B cell (primary cell): ENCODE results near the gene PLEKHA7. TPM values are rescaled to one million over a fixed set of nuclear protein-coding genes. Genes with fewer than 3 reads are reported as not detected.

Experiments used
- ATAC-seq: fragments of 200-7000 bp; cut with Tn5 transposase; one replicate; pipeline ENCODE4 v1.10.0; 2021; ENCODE audit warnings: low read depth, mild to moderate bottlenecking, moderate number of reproducible peaks, moderate library complexity
- CTCF ChIA-PET: fragments of 350-600 bp; sonication (Branson Sonifier 250); formaldehyde crosslinking; loops from one replicate; lab custom pipeline; 2021; ENCODE audit warnings: antibody characterized with exemption, inconsistent platforms; lab: Charles Lee
- POLR2A ChIA-PET: fragments of 350-600 bp; sonication (Branson Sonifier 250); formaldehyde crosslinking; loops from one replicate; lab custom pipeline; 2021; ENCODE audit warnings: antibody characterized with exemption; lab: Charles Lee
- DNase-seq: peaks from one replicate; pipeline ENCODE4 v3.0.0; 2013
- H2AFZ ChIP-seq: 2 replicates; pipeline ENCODE4 v1.6.1; 2012; ENCODE audit warnings: mild to moderate bottlenecking, low read depth, low read length; ENCODE audit not compliant: insufficient read depth, poor library complexity, severe bottlenecking
- H3K27ac ChIP-seq, 2 donors: 1 replicate in 1 of 2; 2 replicates in 1 of 2; pipeline ENCODE4 v1.5.1; 2012 to 2013; ENCODE audit warnings: low read length in 2 of 2, mild to moderate bottlenecking in 2 of 2, moderate library complexity in 1 of 2
- H3K27me3 ChIP-seq, 4 experiments: fragments of 200-600 bp in 1 of 4; sonication (generic) in 1 of 4; replicated peaks in 1 of 4; 1 replicate in 2 of 4; 2 replicates in 2 of 4; pipeline versions ENCODE4 v1.6.1 to v1.7.0; 2013 to 2016; ENCODE audit warnings: low read length in 3 of 4, mild to moderate bottlenecking in 2 of 4, mixed read lengths in 1 of 4, moderate library complexity in 1 of 4; ENCODE audit not compliant: insufficient read depth in 4 of 4, control insufficient read depth in 3 of 4; ENCODE audit errors: control extremely low read depth in 1 of 4
- H3K36me3 ChIP-seq, 2 experiments: replicated peaks in 1 of 2; 1 replicate in 1 of 2; 2 replicates in 1 of 2; pipeline versions ENCODE4 v1.6.1 to v1.7.1; 2013; ENCODE audit warnings: low read length in 1 of 2; ENCODE audit not compliant: insufficient read depth in 2 of 2, control insufficient read depth in 1 of 2; ENCODE audit errors: control extremely low read depth in 1 of 2, extremely low read depth in 1 of 2
- H3K4me1 ChIP-seq, 2 donors: fragments of 200-600 bp in 1 of 2; sonication (generic) in 1 of 2; 1 replicate in 1 of 2; 2 replicates in 1 of 2; pipeline versions ENCODE4 v1.5.1 to v1.6.1; 2013 to 2017; ENCODE audit warnings: low read length in 2 of 2; ENCODE audit not compliant: control insufficient read depth in 2 of 2, insufficient read depth in 2 of 2
- H3K4me2 ChIP-seq: replicated peaks from 2 replicates; pipeline ENCODE3; 2012; ENCODE audit warnings: mild to moderate bottlenecking, low read depth, low read length; ENCODE audit not compliant: poor library complexity, severe bottlenecking
- H3K4me3 ChIP-seq, 5 experiments: fragments of 200-600 bp in 1 of 5; sonication (generic) in 1 of 5; 1 replicate in 3 of 5; 2 replicates in 2 of 5; pipeline versions ENCODE4 v1.5.1 to v1.7.0; 2011 to 2016; ENCODE audit warnings: low read length in 4 of 5, mild to moderate bottlenecking in 4 of 5, low read depth in 2 of 5, control low read depth in 1 of 5, moderate library complexity in 1 of 5; ENCODE audit not compliant: insufficient read depth in 1 of 5; ENCODE audit errors: control extremely low read depth in 1 of 5, extremely low read depth in 1 of 5
- H3K79me2 ChIP-seq: fragments of 200-600 bp; sonication (generic); one replicate; pipeline ENCODE4 v1.6.0; 2016; ENCODE audit warnings: low read length; ENCODE audit not compliant: control insufficient read depth, insufficient read depth
- H3K9ac ChIP-seq: fragments of 200-600 bp; sonication (generic); 2 replicates; pipeline ENCODE4 v1.6.1; 2017; ENCODE audit warnings: mild to moderate bottlenecking, low read length, moderate library complexity
- H3K9me3 ChIP-seq, 3 donors: one replicate each; pipeline versions ENCODE4 v1.6.1 to v1.7.1; 2013; ENCODE audit warnings: low read length in 2 of 3; ENCODE audit not compliant: control insufficient read depth in 2 of 3, insufficient read depth in 1 of 3; ENCODE audit errors: control extremely low read depth in 1 of 3
- H4K20me1 ChIP-seq: 2 replicates; pipeline ENCODE4 v1.6.0; 2012; ENCODE audit warnings: mild to moderate bottlenecking, low read length; ENCODE audit not compliant: insufficient read depth, control insufficient read depth, poor library complexity, severe bottlenecking
- H3K27ac Mint-ChIP-seq: one replicate; pipeline ENCODE4 v1.8.0; 2021; ENCODE audit warnings: mixed read lengths
- H3K27me3 Mint-ChIP-seq: one replicate; pipeline ENCODE4 v1.8.0; 2021; ENCODE audit warnings: mixed read lengths
- H3K4me1 Mint-ChIP-seq: one replicate; pipeline ENCODE4 v1.8.0; 2021; ENCODE audit warnings: mixed read lengths
- H3K4me3 Mint-ChIP-seq: one replicate; pipeline ENCODE4 v1.8.0; 2021; ENCODE audit warnings: mixed read lengths
- H3K9me3 Mint-ChIP-seq: one replicate; pipeline ENCODE4 v1.8.0; 2022; ENCODE audit warnings: mixed read lengths; ENCODE audit not compliant: insufficient read depth
- EZH2 ChIP-seq: IDR thresholded peaks from 2 replicates; pipeline ENCODE4 v1.6.1; 2012; ENCODE audit warnings: borderline replicate concordance, low read depth, mild to moderate bottlenecking, moderate library complexity, low read length; ENCODE audit not compliant: insufficient read depth, poor library complexity, severe bottlenecking
- WGBS: methylation state at CpG from one replicate; pipeline ENCODE4 v1.1.5; 2013; ENCODE audit warnings: missing lambda C conversion rate; ENCODE audit not compliant: insufficient coverage; 5-methylcytosine and 5-hydroxymethylcytosine counted together
- intact Hi-C: fragments of 100-400 bp; cut with micrococcal nuclease; formaldehyde crosslinking; loops from one replicate; pipeline ENCODE4 v1.10.0; 2022
- polyA plus RNA-seq: library from polyadenylated mRNA; depleted of rRNA; stranded (reverse); fragments of >200 nt; gene quantifications from 2 replicates; pipeline ENCODE4 v1.2.3, GENCODE V29; 2012
- total RNA-seq, 2 donors: library from RNA; stranded (reverse); fragments of 120-200 nt in 1 of 2; gene quantifications; 1 replicate in 1 of 2; 2 replicates in 1 of 2; pipeline versions ENCODE4 v1.2.3 to v1.2.4, GENCODE V29; 2013 to 2022
- TF ChIP-seq, protein P1 (sequence below): fragments of 200-600 bp; IDR thresholded peaks from one replicate; pipeline ENCODE4 v1.8.0; 2022; ENCODE audit warnings: antibody characterized with exemption, mild to moderate bottlenecking

Gene PLEKHA7
- total and polyA plus RNA-seq, 2 donors (not counting 1 experiment from before 2014, with no cell fraction given), result 1.7 to 8.2 TPM

DNA sequence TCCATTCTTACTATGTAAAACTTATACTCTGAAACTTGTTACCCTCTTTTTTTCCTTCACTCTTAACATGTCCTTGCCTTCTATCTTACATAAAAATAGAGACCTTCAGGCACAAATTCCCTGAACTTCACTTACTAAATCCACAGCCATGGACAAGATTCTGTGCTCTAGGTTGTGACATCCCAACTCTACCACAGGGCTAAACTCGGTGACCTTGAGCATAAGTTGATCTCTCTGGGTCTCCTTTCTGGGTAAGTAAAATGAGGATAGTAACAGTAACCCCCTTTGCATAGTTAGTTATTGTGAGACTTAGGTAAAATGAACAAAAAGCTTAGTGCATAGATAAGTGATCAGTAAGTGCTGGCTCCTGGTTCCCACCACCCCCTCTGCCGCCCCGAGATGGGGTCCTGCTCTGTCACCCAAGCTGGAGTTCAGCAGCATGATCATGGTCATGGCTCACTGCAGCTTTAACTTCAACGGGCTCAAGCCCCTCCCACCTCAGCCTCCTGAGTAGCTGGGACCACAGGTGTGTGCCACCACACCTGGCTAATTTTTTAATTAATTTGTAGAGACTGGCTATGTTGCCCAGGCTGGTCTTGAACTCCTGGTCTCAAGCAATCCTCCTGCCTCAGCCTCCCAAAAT lies 255.7 kb downstream of the PLEKHA7 start:
- H3K36me3 ChIP-seq, result peaks cover 18 to 42% of the 10 kb centered on the region in 2 experiments
- Mint-ChIP-seq H3K4me1 (peaks cover 9% of the 10 kb centered on the region), H3K4me3 (no peak overlapping the region), H3K27me3 (no peaks in the 10 kb centered on the region), H3K27ac (no peak overlapping the region), H3K9me3 (peaks cover 6% of the 10 kb centered on the region)
- H3K4me1 ChIP-seq, result no peaks in the 10 kb centered on the region
- no peak for TF ChIP-seq EZH2
- TF ChIP-seq, protein P1, sequence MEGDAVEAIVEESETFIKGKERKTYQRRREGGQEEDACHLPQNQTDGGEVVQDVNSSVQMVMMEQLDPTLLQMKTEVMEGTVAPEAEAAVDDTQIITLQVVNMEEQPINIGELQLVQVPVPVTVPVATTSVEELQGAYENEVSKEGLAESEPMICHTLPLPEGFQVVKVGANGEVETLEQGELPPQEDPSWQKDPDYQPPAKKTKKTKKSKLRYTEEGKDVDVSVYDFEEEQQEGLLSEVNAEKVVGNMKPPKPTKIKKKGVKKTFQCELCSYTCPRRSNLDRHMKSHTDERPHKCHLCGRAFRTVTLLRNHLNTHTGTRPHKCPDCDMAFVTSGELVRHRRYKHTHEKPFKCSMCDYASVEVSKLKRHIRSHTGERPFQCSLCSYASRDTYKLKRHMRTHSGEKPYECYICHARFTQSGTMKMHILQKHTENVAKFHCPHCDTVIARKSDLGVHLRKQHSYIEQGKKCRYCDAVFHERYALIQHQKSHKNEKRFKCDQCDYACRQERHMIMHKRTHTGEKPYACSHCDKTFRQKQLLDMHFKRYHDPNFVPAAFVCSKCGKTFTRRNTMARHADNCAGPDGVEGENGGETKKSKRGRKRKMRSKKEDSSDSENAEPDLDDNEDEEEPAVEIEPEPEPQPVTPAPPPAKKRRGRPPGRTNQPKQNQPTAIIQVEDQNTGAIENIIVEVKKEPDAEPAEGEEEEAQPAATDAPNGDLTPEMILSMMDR, result no peak
- ChIA-PET CTCF (no interaction called here), POLR2A (no interaction called here)
- H3K27me3 ChIP-seq, result no peaks in the 10 kb centered on the region
- H4K20me1 ChIP-seq, result no peaks in the 10 kb centered on the region
- no peak overlapping the region for H3K4me3 ChIP-seq
- no peak for DNase-seq
- H3K27ac ChIP-seq, result no peak overlapping the region
- WGBS, result 91% methylated on average over 3 of the region's 4 CpGs
- ATAC-seq, result no peak
- peaks cover 0 to 4% (median 0%) of the 10 kb centered on the region in 3 donors for H3K9me3 ChIP-seq
- no peak overlapping the region for H3K9ac ChIP-seq
- intact Hi-C loops, result no loop called here
- H2AFZ ChIP-seq, result no peak overlapping the region
- no peaks in the 10 kb centered on the region for H3K79me2 ChIP-seq
- H3K4me2 ChIP-seq, result no peak overlapping the region

DNA sequence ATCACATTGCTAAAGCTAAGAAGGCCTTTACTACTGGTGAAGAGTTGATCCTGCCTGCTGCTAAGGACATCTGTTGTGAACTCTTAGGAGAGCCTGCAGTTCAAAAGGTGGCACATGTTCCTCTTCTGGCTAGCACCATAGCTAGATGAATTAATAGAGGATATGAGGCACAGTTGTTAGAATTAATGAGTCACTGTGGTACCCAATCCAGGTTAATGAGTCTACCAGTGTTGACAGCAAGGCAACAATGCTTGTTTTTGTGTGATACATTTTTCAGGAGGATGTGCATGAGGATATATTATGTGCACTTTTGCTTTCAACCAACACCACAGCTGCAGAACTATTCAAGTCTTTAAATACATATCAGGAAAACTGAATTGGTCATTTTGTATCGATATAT lies 263.8 kb downstream of the PLEKHA7 start:
- intact Hi-C loops, result no loop called here
- no peaks in the 10 kb centered on the region for H3K9me3 Mint-ChIP-seq

More for the DNA sequence above, 263.8 kb downstream of the PLEKHA7 start:
- no peak overlapping the region for H3K9ac ChIP-seq
- H3K4me2 ChIP-seq, result no peak overlapping the region
- Mint-ChIP-seq H3K4me1 (peaks cover 1% of the 10 kb centered on the region), H3K27me3 (no peaks in the 10 kb centered on the region), H3K27ac (no peak overlapping the region), H3K4me3 (no peak overlapping the region)
- H3K27ac ChIP-seq, result no peak overlapping the region
- TF ChIP-seq, protein P1, result no peak
- TF ChIP-seq EZH2, result no peak
- H3K79me2 ChIP-seq, result peaks cover 16% of the 10 kb centered on the region
- no peak overlapping the region for H3K4me3 ChIP-seq
- peaks cover 28% of the 10 kb centered on the region for H4K20me1 ChIP-seq
- POLR2A ChIA-PET, result no interaction called here
- no CpG with 5 or more reads among the region's 1 CpG for WGBS
- peaks cover 0 to 2% of the 10 kb centered on the region in 2 donors for H3K4me1 ChIP-seq
- H3K27me3 ChIP-seq, result no peaks in the 10 kb centered on the region
- CTCF ChIA-PET, result no interaction called here
- H3K36me3 ChIP-seq, result peaks cover 22 to 97% of the 10 kb centered on the region in 2 experiments
- ATAC-seq (no peak), DNase-seq (no peak)
- H2AFZ ChIP-seq, result no peak overlapping the region
- H3K9me3 ChIP-seq, result no peaks in the 10 kb centered on the region
